ENCODE results near the gene DDX28.
"Not testable (repeated sequence)": the region's sequence is repeated elsewhere in the genome, so short reads cannot be mapped to it uniquely, and the experiment has no call there.

DDX28 gene

GRCh38 chr16:67975321-67976105 is 47.5 kb downstream of the DDX28 start:
- H3K9me3 Mint-ChIP-seq = no peaks in the 10 kb centered on the region
- H3K4me1 Mint-ChIP-seq (ENCODE audit: low read depth) = no peaks in the 10 kb centered on the region
- no peak overlapping the region for H3K4me3 Mint-ChIP-seq
- H3K36me3 Mint-ChIP-seq (ENCODE audit: low read depth) = no peaks in the 10 kb centered on the region
- no peak overlapping the region for H3K27ac Mint-ChIP-seq
- H3K27me3 Mint-ChIP-seq (ENCODE audit: low read depth) = peaks cover 11% of the 10 kb centered on the region

GRCh38 chr16:67972285-67972684 is 50.7 kb downstream of the DDX28 start:
- H3K27me3 Mint-ChIP-seq (ENCODE audit: low read depth); H3K9me3 Mint-ChIP-seq; H3K27ac Mint-ChIP-seq; H3K4me1 Mint-ChIP-seq (ENCODE audit: low read depth); H3K4me3 Mint-ChIP-seq; H3K36me3 Mint-ChIP-seq (ENCODE audit: low read depth): not testable (repeated sequence)

- Mint-ChIP-seq H3K27ac (no peak overlapping the region), H3K9me3 (no peaks in the 10 kb centered on the region), H3K4me3 (peak overlapping the region; percentile 33), H3K36me3 (ENCODE audit: low read depth) (no peaks in the 10 kb centered on the region), H3K27me3 (ENCODE audit: low read depth) (peaks cover 6% of the 10 kb centered on the region), H3K4me1 (ENCODE audit: low read depth) (peaks cover 20% of the 10 kb centered on the region)
These were observed 51.9 kb downstream of the DDX28 start for GRCh38 chr16:67971111-67971510.
